Esophagus mucosa (tissue), 1 donor: ENCODE data around the gene PCDHGA6. TPM values are rescaled to one million over a fixed set of nuclear protein-coding genes. Genes with fewer than 3 reads are reported as not detected.
"Not testable (repeated sequence)": the region's sequence is repeated elsewhere in the genome, so short reads cannot be mapped to it uniquely, and the experiment has no call there.

Source experiments
- ATAC-seq: fragments of 200-7000 bp; cut with Tn5 transposase; one replicate; pipeline ENCODE4 v1.9.1; 2020
- total RNA-seq: library from RNA; stranded (reverse); gene quantifications from one replicate; pipeline ENCODE4 v1.2.4, GENCODE V29; 2023
- donor health status: DM: yes; HTN: yes; CAD: no.

PCDHGA6 gene
- total RNA-seq, 1 donor from 2014 or later: 1.2 TPM

DNA sequence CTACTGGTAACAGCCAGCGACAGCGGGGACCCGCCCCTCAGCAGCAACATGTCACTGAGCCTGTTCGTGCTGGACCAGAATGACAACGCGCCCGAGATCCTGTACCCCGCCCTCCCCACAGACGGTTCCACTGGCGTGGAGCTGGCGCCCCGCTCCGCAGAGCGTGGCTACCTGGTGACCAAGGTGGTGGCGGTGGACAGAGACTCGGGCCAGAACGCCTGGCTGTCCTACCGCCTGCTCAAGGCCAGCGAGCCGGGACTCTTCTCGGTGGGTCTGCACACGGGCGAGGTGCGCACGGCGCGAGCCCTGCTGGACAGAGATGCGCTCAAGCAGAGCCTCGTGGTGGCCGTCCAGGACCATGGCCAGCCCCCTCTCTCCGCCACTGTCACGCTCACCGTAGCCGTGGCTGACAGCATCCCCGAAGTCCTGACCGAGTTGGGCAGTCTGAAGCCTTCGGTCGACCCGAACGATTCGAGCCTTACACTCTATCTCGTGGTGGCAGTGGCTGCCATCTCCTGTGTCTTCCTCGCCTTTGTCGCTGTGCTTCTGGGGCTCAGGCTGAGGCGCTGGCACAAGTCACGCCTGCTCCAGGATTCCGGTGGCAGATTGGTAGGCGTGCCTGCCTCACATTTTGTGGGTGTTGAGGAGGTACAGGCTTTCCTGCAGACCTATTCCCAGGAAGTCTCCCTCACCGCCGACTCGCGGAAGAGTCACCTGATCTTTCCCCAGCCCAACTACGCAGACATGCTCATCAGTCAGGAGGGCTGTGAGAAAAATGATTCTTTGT, 20.9 kb downstream of the PCDHGA6 start:
- not testable (repeated sequence) for ATAC-seq

DNA sequence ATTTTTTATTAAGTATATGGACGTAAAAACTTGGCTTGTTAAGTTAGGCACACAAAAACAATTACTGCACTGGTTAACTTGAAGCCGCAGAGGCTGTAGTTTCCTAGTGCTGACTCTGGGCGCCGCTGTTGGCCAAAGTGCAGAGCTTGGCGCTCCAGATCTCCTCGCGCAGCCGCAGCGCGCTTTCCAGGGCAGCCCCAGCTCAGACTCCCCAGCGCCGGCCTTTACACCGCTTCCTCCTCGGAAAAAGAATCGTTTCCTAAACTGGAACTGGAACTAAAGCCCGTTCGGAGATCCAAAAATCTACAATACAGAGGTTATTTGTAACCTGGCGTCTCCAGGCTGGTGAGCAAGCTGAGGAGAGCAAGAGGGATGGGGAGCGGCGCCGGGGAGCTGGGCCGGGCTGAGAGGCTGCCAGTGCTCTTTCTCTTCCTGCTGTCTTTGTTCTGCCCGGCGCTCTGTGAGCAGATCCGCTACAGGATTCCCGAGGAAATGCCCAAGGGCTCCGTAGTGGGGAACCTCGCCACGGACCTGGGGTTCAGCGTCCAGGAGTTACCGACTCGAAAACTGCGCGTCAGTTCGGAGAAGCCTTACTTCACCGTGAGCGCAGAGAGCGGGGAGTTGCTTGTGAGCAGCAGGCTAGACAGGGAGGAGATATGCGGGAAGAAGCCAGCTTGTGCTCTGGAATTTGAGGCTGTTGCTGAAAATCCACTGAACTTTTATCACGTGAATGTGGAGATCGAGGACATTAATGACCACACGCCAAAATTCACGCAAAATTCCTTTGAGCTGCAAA, 24.3 kb downstream of the PCDHGA6 start, which contains the start of gene PCDHGB5:
PCDHGB5 (plus strand) TSS at position 192 of the 796 bp plus-strand sequence; CDS start at position 373, 181 bp downstream.
- ATAC-seq: peak; percentile 78

DNA sequence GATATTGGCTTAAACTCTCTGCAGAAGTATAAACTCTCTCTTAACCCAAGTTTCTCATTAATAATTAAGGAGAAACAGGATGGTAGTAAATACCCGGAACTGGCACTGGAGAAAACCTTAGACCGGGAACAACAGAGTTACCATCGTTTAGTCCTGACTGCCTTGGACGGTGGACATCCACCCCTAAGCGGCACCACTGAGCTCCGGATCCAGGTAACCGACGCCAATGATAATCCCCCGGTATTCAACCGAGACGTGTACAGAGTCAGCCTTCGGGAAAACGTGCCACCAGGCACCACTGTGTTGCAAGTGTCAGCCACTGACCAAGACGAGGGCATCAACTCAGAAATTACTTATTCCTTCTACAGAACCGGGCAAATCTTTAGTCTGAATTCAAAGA, 24.9 kb downstream of the PCDHGA6 start:
- ATAC-seq: no peak

DNA sequence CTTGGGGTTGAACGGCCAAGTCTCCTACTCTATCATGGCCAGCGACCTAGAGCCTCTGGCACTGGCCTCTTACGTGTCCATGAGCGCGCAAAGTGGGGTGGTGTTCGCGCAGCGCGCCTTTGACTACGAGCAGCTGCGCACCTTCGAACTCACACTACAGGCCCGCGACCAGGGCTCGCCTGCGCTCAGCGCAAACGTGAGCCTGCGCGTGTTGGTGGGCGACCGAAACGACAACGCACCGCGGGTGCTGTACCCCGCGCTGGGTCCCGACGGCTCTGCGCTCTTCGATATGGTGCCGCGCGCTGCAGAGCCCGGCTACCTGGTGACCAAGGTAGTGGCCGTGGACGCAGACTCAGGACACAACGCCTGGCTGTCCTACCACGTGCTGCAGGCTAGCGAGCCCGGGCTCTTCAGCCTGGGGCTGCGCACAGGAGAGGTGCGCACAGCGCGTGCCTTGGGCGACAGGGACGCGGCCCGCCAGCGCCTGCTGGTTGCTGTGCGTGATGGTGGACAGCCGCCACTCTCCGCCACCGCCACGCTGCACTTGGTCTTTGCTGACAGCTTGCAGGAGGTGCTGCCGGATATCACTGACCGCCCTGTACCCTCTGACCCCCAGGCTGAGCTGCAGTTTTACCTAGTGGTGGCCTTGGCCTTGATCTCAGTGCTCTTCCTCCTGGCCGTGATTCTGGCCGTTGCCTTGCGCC, 26.0 kb downstream of the PCDHGA6 start:
- ATAC-seq: no peak

DNA sequence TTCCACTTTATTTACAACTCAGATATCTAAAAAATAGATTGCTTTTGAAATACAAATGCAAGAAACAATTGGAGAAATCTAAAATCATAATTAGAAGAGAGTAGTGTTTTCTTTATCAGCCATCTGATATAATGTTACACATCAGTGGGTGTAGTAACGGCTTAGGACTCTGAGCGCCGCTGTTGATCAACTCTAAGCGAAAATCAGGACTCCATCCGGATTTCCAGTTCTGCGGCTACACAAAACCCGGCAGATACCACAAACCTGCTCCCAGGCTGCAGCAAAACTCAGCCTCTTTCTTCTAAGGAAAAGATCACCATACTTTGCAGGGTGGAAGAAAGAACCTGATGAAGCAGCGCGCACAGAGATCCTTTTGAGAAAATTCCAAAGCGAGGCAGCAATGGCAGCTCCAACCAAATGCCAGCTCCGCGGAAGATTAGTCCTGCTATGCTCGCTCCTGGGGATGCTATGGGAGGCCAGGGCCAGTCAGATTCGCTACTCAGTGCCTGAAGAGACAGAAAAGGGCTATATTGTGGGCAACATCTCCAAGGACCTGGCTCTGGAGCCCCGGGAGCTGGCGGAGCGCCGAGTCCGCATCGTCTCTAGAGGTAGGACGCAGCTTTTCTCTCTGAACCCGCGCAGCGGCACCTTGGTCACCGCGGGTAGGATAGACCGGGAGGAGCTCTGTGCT, 29.0 kb downstream of the PCDHGA6 start, which contains the start of gene PCDHGA9:
PCDHGA9 (plus strand) TSS at position 226 of the 691 bp plus-strand sequence; CDS start at position 401, 175 bp downstream.
- no peak for ATAC-seq

DNA sequence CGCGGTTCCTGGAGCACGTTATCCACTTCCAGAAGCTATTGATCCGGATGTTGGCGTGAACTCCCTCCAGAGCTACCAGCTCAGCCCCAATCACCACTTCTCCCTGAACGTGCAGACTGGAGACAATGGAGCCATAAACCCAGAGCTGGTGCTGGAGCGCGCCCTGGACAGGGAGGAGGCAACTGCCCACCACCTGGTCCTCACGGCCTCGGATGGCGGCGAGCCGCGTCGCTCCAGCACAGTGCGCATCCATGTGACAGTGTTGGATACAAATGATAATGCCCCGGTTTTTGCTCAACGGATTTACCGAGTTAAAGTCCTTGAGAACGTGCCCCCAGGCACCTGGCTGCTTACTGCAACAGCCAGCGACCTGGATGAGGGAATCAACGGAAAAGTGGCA, 29.7 kb downstream of the PCDHGA6 start:
- no peak for ATAC-seq

DNA sequence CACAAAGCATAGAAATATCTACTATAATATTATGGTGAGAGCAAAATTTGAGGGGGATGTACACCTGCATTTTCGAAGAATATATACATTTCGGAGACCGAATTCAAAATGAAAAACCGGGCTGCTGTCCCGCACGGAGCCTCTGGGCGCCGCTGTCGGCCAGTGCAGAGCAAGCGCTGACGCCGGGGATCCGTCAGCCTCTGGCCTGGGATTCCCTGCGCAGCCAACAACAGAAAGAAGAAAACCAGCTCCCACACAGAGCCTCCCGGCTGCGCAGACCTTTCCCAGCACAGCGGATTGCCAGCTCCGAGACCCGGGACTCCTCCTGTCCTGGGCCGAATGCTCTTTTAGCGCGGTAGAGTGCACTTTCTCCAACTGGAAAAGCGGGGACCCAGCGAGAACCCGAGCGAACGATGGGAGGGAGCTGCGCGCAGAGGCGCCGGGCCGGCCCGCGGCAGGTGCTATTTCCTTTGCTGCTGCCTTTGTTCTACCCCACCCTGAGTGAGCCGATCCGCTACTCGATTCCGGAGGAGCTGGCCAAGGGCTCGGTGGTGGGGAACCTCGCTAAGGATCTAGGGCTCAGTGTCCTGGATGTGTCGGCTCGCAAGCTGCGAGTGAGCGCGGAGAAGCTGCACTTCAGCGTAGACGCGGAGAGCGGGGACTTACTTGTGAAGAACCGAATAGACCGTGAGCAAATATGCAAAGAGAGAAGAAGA, 34.3 kb downstream of the PCDHGA6 start, which contains the start of gene PCDHGB6:
PCDHGB6 (plus strand) TSS at position 232 of the 716 bp plus-strand sequence; CDS start at position 414, 182 bp downstream.
- peak; percentile 50 for ATAC-seq

DNA sequence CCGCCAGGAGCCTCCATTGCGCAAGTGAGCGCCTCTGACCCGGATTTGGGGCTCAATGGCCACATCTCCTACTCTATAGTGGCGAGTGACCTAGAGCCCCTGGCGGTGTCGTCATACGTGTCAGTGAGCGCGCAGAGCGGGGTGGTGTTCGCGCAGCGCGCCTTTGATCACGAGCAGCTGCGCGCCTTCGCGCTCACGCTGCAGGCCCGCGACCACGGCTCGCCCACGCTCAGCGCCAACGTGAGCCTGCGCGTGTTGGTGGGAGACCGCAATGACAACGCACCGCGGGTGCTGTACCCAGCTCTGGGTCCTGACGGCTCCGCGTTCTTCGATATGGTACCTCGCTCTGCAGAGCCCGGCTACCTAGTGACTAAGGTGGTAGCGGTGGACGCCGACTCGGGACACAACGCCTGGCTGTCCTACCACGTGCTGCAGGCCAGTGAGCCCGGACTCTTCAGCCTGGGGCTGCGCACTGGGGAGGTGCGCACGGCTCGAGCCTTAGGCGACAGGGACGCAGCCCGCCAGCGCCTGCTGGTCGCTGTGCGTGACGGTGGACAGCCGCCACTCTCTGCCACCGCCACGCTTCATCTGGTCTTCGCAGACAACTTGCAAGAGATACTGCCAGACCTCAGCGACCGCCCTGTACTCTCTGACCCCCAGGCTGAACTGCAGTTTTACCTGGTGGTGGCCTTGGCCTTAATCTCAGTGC, 36.1 kb downstream of the PCDHGA6 start:
- ATAC-seq: no peak

DNA sequence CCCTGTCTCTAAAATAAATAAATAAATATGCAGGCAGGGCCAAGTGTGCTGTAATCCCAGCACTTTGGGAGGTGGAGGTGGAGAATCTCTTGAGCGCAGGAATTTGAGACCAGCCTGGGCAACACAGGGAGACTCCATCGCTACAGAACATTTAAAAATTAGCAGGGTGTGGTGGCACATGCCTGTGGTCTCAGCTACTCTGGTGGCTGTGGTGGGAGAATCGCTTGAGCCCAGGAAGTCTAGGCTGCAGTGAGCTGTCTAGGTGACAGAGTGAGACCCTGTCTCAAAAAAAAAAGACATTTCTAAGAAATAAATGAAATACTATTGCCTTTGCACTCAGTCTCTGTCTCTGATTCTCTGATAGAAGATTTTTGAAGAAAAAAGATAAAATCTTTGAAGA, 37.9 kb downstream of the PCDHGA6 start:
- no peak for ATAC-seq

DNA sequence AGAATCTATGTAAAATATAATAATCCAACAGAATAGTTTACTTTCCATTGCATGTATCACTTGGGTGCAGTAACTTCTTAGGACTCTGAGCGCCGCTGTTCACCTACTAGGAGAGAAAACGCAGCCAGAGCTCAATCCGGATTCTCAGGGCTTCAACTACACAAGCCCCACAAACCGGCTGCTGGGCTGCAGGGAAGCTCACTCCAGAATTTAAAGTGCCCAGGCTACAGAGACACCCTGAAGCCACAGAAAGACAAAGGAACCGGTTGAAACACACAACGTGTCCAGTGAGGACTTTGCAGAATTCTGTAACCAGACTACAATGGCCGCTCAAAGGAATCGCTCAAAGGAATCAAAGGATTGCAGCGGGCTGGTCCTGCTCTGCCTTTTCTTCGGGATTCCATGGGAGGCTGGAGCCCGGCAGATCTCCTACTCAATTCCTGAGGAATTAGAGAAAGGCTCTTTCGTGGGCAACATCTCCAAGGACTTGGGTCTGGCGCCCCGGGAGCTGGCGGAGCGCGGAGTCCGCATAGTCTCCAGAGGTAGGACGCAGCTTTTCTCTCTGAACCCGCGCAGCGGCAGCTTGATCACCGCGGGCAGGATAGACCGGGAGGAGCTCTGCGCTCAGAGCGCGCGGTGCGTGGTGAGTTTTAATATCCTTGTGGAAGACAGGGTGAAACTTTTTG, 39.3 kb downstream of the PCDHGA6 start, which contains the start of gene PCDHGA10:
PCDHGA10 (plus strand) TSS at position 134 of the 686 bp plus-strand sequence; CDS start at position 323, 189 bp downstream.
- ATAC-seq: peak; percentile 78

DNA sequence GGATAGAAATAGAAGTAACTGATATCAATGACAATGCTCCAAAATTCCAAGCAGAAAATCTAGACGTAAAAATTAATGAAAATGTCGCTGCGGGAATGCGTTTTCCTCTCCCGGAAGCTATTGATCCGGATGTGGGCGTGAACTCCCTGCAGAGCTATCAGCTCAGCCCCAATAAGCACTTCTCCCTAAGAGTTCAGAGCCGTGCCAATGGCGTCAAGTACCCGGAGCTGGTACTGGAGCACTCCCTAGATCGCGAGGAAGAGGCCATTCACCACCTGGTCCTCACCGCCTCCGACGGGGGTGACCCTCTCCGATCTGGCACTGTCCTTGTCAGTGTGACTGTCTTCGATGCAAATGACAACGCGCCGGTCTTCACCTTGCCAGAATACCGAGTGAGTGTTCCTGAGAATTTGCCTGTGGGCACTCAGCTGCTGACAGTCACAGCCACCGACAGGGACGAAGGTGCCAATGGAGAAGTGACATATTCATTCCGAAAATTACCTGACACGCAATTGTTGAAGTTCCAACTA, 39.9 kb downstream of the PCDHGA6 start:
- ATAC-seq: no peak

DNA sequence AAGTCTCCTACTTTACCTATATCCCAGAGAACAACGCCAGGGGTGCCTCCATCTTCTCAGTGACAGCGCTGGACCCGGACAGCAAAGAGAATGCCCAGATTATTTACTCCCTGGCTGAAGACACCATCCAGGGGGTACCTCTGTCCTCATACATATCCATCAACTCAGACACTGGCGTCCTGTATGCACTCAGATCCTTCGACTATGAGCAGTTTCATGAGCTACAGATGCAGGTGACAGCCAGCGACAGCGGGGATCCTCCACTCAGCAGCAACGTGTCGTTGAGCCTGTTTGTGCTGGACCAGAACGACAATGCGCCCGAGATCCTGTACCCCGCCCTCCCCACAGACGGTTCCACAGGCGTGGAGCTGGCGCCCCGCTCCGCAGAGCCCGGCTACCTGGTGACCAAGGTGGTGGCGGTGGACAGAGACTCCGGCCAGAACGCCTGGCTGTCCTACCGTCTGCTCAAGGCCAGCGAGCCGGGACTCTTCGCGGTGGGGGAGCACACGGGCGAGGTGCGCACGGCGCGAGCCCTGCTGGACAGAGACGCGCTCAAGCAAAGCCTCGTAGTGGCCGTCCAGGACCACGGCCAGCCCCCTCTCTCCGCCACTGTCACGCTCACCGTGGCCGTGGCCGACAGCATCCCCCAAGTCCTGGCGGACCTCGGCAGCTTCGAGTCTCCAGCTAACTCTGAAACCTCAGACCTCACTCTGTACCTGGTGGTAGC, 41.0 kb downstream of the PCDHGA6 start:
- not testable (repeated sequence) for ATAC-seq

DNA sequence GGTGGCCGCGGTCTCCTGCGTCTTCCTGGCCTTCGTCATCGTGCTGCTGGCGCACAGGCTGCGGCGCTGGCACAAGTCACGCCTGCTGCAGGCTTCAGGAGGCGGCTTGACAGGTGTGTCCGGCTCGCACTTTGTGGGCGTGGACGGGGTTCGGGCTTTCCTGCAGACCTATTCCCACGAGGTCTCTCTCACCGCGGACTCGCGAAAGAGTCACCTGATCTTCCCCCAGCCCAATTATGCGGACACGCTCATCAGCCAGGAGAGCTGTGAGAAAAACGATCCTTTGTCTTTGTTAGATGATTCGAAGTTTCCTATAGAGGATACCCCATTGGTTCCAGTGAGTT, 41.6 kb downstream of the PCDHGA6 start:
- ATAC-seq: not testable (repeated sequence)

DNA sequence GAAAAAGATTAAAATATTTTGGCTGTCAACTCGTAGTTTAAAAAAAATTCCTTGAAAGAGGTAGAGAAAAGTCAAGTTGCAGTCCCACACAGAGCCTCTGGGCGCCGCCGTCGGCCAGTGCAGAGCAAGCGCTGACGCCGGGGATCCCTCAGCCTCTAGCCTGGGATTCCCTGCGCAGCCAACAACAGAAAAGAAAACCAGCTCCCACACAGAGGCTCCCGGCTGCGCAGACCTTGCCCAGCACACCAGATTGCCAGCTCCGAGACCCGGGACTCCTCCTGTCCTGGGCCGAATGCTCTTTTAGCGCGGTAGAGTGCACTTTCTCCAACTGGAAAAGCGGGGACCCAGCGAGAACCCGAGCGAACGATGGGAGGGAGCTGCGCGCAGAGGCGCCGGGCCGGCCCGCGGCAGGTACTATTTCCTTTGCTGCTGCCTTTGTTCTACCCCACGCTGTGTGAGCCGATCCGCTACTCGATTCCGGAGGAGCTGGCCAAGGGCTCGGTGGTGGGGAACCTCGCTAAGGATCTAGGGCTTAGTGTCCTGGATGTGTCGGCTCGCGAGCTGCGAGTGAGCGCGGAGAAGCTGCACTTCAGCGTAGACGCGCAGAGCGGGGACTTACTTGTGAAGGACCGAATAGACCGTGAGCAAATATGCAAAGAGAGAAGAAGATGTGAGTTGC, 43.9 kb downstream of the PCDHGA6 start, which contains the start of gene PCDHGB7:
PCDHGB7 (plus strand) TSS at position 184 of the 679 bp plus-strand sequence; CDS start at position 367, 183 bp downstream.
- peak; percentile 75 for ATAC-seq

DNA sequence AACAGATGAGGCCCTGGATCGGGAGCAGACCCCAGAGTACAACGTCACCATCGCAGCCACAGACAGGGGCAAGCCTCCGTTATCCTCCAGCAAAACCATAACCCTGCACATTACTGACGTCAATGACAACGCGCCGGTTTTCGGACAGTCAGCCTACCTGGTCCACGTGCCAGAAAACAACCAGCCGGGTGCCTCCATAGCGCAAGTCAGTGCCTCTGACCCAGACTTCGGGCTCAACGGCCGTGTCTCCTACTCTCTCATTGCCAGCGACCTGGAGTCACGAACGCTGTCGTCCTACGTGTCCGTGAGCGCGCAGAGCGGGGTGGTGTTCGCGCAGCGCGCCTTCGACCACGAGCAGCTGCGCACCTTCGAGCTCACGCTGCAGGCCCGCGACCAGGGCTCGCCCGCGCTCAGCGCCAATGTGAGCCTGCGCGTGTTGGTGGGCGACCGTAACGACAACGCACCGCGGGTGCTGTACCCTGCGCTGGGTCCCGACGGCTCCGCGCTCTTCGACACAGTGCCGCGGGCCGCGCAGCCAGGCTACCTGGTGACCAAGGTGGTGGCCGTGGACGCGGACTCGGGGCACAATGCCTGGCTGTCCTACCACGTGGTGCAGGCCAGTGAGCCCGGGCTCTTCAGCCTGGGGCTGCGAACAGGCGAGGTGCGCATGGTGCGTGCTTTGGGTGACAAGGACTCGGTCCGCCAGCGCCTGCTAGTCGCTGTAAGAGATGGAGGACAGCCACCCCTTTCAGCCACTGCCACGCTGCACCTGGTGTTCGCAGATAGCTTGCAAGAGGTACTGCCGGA, 45.6 kb downstream of the PCDHGA6 start:
- ATAC-seq: no peak

DNA sequence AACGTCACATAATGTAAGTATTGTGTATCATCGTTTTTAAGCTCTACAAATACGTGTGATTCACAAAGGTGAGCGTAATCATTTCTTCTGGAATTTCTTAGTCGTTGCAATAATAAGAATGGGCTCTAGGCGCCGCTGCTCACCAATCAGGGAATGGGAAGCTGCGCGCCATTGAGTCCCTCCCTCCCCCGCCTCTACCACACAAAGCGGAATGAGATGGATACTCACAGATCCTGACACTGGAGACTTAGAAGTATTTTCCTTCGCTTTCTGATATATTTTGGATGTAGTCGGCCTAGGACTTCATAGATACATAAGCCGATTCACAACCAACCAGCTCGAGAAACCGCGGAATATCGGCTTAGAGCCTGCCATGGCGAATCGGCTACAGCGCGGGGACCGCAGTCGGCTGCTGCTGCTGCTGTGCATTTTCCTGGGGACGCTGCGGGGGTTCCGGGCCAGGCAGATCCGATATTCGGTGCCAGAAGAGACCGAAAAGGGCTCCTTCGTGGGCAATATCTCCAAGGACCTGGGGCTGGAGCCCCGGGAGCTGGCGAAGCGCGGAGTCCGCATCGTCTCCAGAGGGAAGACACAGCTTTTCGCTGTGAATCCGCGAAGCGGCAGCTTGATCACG, 47.3 kb downstream of the PCDHGA6 start, which contains the start of gene PCDHGA11:
PCDHGA11 (plus strand) TSS at position 197 of the 634 bp plus-strand sequence; CDS start at position 374, 177 bp downstream.
- ATAC-seq: no peak

DNA sequence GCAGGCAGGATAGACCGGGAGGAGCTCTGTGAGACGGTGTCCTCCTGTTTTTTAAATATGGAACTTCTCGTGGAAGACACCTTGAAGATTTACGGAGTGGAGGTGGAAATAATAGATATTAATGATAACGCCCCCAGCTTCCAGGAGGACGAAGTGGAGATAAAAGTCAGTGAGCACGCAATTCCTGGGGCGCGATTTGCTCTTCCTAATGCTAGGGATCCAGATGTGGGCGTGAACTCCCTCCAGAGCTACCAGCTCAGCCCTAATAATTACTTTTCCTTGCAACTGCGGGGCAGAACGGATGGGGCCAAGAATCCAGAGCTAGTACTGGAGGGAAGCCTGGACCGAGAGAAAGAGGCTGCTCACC, 47.8 kb downstream of the PCDHGA6 start:
- ATAC-seq: no peak
